ENCODE results near the gene PLEKHA3. TPM values are rescaled to one million over a fixed set of nuclear protein-coding genes. Genes with fewer than 3 reads are reported as not detected.
A peak's percentile ranks its signal among the peaks of the same experiment; 100 is the strongest.

PLEKHA3 gene
- total and polyA plus RNA-seq, 2 of the 4 experiments (the other 2 are of a cell fraction) = 3.9 to 5.5 TPM

GRCh38 chr2:178476477-178476876, 3.8 kb upstream of the PLEKHA3 start:
- dilution Hi-C loops (cut with HindIII; ENCODE audit: low sequenced_read_pairs, unreplicated experiment) = no loop called here
- DNase-seq = no peak
- Histone ChIP-seq H2BK120ac (ENCODE audit: low read depth, low read length) (no peak overlapping the region), H4K20me1 (ENCODE audit: insufficient read depth, low read length) (peaks cover 7% of the 10 kb centered on the region; the same call in 1 of the 2 replicates), H3K27me3 (ENCODE audit: control insufficient read depth, insufficient read depth, low read length) (no peaks in the 10 kb centered on the region), H3K36me3 (ENCODE audit: control insufficient read depth, insufficient read depth, low read length) (no peaks in the 10 kb centered on the region), H3K18ac (ENCODE audit: low read depth, low read length) (no peak overlapping the region), H3K9ac (ENCODE audit: low read depth, low read length) (no peak overlapping the region), H2AFZ (replicated peaks; ENCODE audit: low read length, poor library complexity) (no peak overlapping the region), H4K91ac (ENCODE audit: insufficient read depth, low read depth, low read length) (no peak overlapping the region), H4K5ac (ENCODE audit: low read depth, low read length) (no peak overlapping the region), H3K9me3 (ENCODE audit: control insufficient read depth, insufficient read depth, low read length) (no peaks in the 10 kb centered on the region), H2BK20ac (ENCODE audit: low read depth, low read length) (no peak overlapping the region), H3K23ac (ENCODE audit: low read depth, low read length) (peak overlapping the region; percentile 76; the same call in 1 of the 2 replicates), H3K9me1 (ENCODE audit: insufficient read depth, low read length) (no peaks in the 10 kb centered on the region; the same call in 1 of the 2 replicates), H3K4me1 (ENCODE audit: control insufficient read depth, insufficient read depth, low read length) (peaks cover 5% of the 10 kb centered on the region), H3K27ac (ENCODE audit: insufficient read depth, low read length) (no peak overlapping the region), H3K4ac (ENCODE audit: low read depth, low read length) (no peak overlapping the region), H3K14ac (replicated peaks; ENCODE audit: low read depth, low read length) (no peak overlapping the region), H3K56ac (ENCODE audit: extremely low read depth, insufficient read depth, low read length) (no peak overlapping the region), H2AK5ac (ENCODE audit: low read depth, low read length) (no peak overlapping the region; the same call in 1 of the 2 replicates), H2BK15ac (ENCODE audit: low read depth, low read length) (no peak overlapping the region), H3K4me3 (ENCODE audit: insufficient read depth, low read depth, low read length) (no peak overlapping the region), H2BK5ac (ENCODE audit: low read depth, low read length, poor library complexity, severe bottlenecking) (no peak overlapping the region), H3K79me1 (ENCODE audit: low read depth in 1 of 2, low read length in 2 of 2) (peaks cover 15 to 28% of the 10 kb centered on the region in 2 experiments), H3K4me2 (ENCODE audit: low read depth, low read length) (no peak overlapping the region), H4K8ac (ENCODE audit: low read depth in 2 of 2, low read length in 2 of 2) (no peak overlapping the region), H2AK9ac (replicated peaks; ENCODE audit: low read depth, low read length, poor library complexity) (no peak overlapping the region)
- POLR2A ChIA-PET (ENCODE audit: unreplicated experiment) = interaction anchor here (1.0 kb wide), 1 partner anchor 26 kb away, joined by 6 read pairs; the partner anchor contains the start of genes PJVK and PRKRA
- in situ Hi-C loops (cut with MboI; ENCODE audit: low sequenced_read_pairs) = no loop called here
- no TSS peak for BruUV-seq (replicated peaks)
- no peak for ATAC-seq (ENCODE audit: low read depth)
- TF ChIP-seq RAD21 (IDR thresholded peaks at IDR 0.05; ENCODE audit: low read length) (no peak), BHLHE40 (IDR thresholded peaks at IDR 0.05; ENCODE audit: low read depth, low read length) (no peak), POLR2A (IDR thresholded peaks at IDR 0.05; ENCODE audit: low read depth, low read length) (no peak), SMC3 (IDR thresholded peaks at IDR 0.05; ENCODE audit: low read depth, low read length) (no peak), CEBPB (IDR thresholded peaks at IDR 0.05; ENCODE audit: low read depth, low read length) (no peak), RFX5 (IDR thresholded peaks at IDR 0.05; ENCODE audit: low read depth, low read length) (no peak), FOS (IDR thresholded peaks at IDR 0.05; ENCODE audit: low read depth, low read length) (no peak), CTCF (conservative IDR thresholded peaks at IDR 0.05; ENCODE audit: low read depth, low read length) (no peak), USF2 (IDR thresholded peaks at IDR 0.05; ENCODE audit: low read depth, low read length) (no peak), ELK1 (IDR thresholded peaks at IDR 0.05; ENCODE audit: borderline replicate concordance, low read depth, low read length) (no peak)
- CTCF ChIA-PET = no interaction called here
- intact Hi-C loops (cut with micrococcal nuclease) = no loop called here
